GM12801 (cell line): ENCODE results near the gene NAP1L1.

Experiments used
- TF ChIP-seq, protein P1 (sequence below): IDR thresholded peaks from one replicate; pipeline ENCODE4 v1.5.1; 2011; ENCODE audit warnings: control low read depth; ENCODE audit not compliant: insufficient read length; ENCODE audit errors: extremely low read depth

Gene NAP1L1

DNA sequence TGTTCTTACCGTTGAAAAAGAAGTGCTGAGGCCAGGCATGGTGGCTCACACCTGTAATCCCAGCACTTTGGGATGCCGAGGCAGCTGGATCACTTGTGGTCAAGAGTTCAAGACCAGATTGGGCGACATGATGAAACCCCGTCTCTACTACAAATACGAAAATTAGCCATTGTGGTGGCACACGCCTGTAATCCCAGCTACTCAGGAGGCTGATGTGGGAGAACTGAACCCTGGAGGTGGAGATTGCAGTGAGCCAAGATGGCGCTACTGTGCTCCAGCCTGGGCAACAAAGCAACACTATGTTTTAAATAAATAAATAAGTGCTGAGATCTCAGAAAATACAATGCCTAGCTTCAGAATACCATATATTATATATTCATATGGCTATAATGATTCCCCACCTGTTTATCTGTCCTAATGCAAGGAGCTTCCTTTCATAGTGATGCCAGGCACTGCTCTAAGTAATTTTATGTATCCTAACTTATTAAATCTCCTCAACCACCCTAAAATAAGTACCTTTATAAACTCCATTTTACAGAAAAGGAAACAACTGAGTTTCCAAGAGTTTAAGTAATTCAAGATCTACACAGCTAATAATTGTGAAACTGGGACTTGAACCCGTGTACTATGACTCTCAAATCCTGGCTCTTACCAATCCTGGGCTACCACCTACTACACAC, 60.2 kb downstream of the NAP1L1 start:
- TF ChIP-seq, protein P1, sequence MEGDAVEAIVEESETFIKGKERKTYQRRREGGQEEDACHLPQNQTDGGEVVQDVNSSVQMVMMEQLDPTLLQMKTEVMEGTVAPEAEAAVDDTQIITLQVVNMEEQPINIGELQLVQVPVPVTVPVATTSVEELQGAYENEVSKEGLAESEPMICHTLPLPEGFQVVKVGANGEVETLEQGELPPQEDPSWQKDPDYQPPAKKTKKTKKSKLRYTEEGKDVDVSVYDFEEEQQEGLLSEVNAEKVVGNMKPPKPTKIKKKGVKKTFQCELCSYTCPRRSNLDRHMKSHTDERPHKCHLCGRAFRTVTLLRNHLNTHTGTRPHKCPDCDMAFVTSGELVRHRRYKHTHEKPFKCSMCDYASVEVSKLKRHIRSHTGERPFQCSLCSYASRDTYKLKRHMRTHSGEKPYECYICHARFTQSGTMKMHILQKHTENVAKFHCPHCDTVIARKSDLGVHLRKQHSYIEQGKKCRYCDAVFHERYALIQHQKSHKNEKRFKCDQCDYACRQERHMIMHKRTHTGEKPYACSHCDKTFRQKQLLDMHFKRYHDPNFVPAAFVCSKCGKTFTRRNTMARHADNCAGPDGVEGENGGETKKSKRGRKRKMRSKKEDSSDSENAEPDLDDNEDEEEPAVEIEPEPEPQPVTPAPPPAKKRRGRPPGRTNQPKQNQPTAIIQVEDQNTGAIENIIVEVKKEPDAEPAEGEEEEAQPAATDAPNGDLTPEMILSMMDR = no peak

GRCh38 chr12:76023069-76023690, 61.3 kb downstream of the NAP1L1 start:
- TF ChIP-seq, protein P1 = no peak

GRCh38 chr12:76022506-76022905, 62.0 kb downstream of the NAP1L1 start:
- TF ChIP-seq, protein P1 = no peak

DNA sequence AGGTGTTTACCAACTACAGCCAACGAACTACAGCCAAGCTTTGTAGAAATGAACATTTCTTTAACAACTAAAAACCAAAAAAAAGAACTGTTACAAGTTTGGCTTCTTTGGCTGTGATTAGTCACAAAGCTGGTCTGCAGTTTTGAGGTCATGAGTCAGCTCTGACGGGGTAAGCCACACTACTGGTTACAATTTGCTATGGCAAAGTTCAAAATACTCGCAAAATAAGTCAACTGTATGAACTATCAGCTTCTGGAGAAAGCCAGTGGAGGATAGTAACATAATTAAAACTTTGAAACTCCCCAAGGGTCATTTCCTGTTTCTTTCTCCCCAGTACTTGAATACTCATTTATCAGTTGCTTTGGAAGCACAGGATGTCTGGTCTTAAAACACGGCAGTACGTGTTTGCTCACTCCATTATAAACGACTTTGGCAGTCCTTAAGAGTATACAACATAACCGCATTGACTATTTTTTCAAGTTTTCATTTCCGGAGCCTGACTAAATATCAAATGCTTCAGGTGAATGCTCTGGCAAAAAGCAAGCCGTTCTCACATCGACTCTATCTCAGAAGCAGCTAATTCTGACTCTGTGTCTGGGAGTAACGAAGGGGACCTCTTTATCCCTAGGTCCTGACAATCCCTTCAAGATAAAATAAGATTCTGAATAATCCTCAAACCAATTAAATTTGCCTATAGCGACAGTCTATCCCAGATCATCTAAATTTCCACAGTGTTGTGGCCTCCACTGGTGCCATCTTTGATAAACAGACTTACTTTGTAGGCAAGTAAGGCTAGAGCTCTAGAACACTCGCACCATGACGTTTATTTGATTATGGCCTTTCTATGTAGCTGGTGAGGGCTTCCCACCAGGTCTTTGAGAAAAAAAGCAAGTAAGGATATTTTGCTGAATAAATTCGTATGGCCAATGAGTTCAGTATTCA, 63.5 kb downstream of the NAP1L1 start:
- TF ChIP-seq, protein P1 = no peak

- TF ChIP-seq, protein P1 = no peak
Measured at GRCh38 chr12:76020281-76020680, 64.2 kb downstream of the NAP1L1 start.

DNA sequence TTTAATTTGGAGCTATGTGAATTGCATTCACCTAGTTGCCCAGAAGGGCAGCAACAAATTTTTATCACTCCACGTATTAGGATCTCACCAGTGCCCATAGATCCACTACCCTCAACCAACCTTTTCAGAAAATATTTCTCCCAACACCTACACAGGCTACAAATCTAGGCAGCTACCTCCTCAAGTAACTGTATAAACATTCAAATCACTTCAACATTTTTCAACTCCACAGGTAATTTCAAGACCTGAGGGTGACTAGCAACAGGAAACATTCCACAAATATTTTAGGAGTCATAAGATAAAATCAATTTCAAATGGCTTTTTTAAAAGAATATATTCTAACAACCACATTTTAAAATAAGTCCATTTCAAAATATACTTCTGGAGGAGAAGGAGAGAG, 65.8 kb downstream of the NAP1L1 start:
- TF ChIP-seq, protein P1 = no peak

GRCh38 chr12:76018111-76018510, 66.4 kb downstream of the NAP1L1 start:
- TF ChIP-seq, protein P1 = no peak
